SK-N-SH (cell line): ENCODE results near the gene PHACTR3.

Experiments
- FOXJ3 ChIP-seq: sonication (generic); formaldehyde crosslinking; IDR thresholded peaks from 2 replicates; pipeline ENCODE4 v1.5.1; 2020; ENCODE audit warnings: mild to moderate bottlenecking, missing genetic modification reagents
- RAD21 ChIP-seq: IDR thresholded peaks from 2 replicates; pipeline ENCODE4 v1.6.1; 2012; ENCODE audit warnings: mild to moderate bottlenecking, low read length
- RFX5 ChIP-seq: IDR thresholded peaks from 2 replicates; pipeline ENCODE4 v1.6.1; 2012; ENCODE audit warnings: mild to moderate bottlenecking, improper control_type of control experiment, low read length
- TF ChIP-seq, protein P1 (sequence below): IDR thresholded peaks from 2 replicates; pipeline ENCODE4 v1.4.0; 2012; ENCODE audit warnings: low read depth, borderline replicate concordance

DNA sequence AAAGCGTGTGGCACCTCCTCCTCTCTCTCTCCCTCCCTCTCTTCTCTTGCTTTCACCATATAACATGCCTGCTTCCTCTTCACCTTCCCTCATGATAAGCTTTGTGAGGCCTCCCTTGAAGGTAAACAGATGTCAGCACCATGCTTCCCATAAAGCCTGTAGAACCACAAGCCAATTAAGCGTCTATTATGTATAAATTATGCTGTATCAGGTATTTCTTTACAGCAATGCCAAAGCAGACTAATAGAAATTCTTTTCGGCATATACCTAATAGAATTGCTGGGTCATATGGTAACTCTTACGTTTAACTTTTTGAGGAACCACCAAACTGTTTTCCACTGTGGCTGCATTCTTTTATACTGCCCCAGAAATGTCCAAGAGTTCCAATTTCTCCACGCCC lies 254.1 kb downstream of the PHACTR3 start:
- TF ChIP-seq FOXJ3 (CRISPR knock-in tag) (no peak), RAD21 (no peak), RFX5 (no peak)
- TF ChIP-seq, protein P1, sequence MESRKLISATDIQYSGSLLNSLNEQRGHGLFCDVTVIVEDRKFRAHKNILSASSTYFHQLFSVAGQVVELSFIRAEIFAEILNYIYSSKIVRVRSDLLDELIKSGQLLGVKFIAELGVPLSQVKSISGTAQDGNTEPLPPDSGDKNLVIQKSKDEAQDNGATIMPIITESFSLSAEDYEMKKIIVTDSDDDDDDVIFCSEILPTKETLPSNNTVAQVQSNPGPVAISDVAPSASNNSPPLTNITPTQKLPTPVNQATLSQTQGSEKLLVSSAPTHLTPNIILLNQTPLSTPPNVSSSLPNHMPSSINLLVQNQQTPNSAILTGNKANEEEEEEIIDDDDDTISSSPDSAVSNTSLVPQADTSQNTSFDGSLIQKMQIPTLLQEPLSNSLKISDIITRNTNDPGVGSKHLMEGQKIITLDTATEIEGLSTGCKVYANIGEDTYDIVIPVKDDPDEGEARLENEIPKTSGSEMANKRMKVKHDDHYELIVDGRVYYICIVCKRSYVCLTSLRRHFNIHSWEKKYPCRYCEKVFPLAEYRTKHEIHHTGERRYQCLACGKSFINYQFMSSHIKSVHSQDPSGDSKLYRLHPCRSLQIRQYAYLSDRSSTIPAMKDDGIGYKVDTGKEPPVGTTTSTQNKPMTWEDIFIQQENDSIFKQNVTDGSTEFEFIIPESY, result no peak
